Naive B cell (primary cell): ENCODE measurements around the gene ACAP3. TPM values are rescaled to one million over a fixed set of nuclear protein-coding genes. Genes with fewer than 3 reads are reported as not detected.

ENCODE experiments used
- ATAC-seq, 2 donors: fragments of 150-1000 bp; cut with Tn5 transposase; 2 replicates each; pipeline ENCODE4 v1.10.0; 2021; ENCODE audit warnings: low read depth in 2 of 2, mild to moderate bottlenecking in 2 of 2, moderate library complexity in 2 of 2
- DNase-seq: peaks from one replicate; pipeline ENCODE4 v3.0.0; 2022
- H3K27ac Mint-ChIP-seq, 6 donors: one replicate each; pipeline ENCODE4 v1.8.0; 2020 to 2022; ENCODE audit warnings: mild to moderate bottlenecking in 6 of 6, mixed read lengths in 6 of 6, moderate library complexity in 5 of 6, inconsistent platforms in 2 of 6
- H3K27me3 Mint-ChIP-seq, 3 donors: one replicate each; pipeline ENCODE4 v1.8.0; 2021 to 2022; ENCODE audit warnings: mixed read lengths in 3 of 3, mild to moderate bottlenecking in 1 of 3
- H3K36me3 Mint-ChIP-seq, 2 donors: one replicate each; pipeline ENCODE4 v1.8.0; 2020 to 2022; ENCODE audit warnings: mixed read lengths in 2 of 2, inconsistent platforms in 1 of 2, mild to moderate bottlenecking in 1 of 2
- H3K4me1 Mint-ChIP-seq, 3 donors: one replicate each; pipeline ENCODE4 v1.8.0; 2020 to 2022; ENCODE audit warnings: mixed read lengths in 3 of 3, inconsistent platforms in 1 of 3, mild to moderate bottlenecking in 1 of 3, moderate library complexity in 1 of 3
- H3K4me3 Mint-ChIP-seq, 8 donors: one replicate each; pipeline ENCODE4 v1.8.0; 2020 to 2022; ENCODE audit warnings: mild to moderate bottlenecking in 8 of 8, mixed read lengths in 8 of 8, moderate library complexity in 8 of 8, inconsistent platforms in 2 of 8
- H3K9me3 Mint-ChIP-seq, 7 donors: one replicate each; pipeline ENCODE4 v1.8.0; 2020 to 2022; ENCODE audit warnings: mixed read lengths in 7 of 7, mild to moderate bottlenecking in 5 of 7, inconsistent platforms in 2 of 7, moderate library complexity in 1 of 7
- polyA plus RNA-seq, 6 donors: library from polyadenylated mRNA; unstranded; fragments of 300-500 nt; fragmentation: Illumina TruSeq; gene quantifications; one replicate each; pipeline ENCODE4 v1.2.3, GENCODE V29; 2021; ENCODE audit warnings: low read depth in 6 of 6

Gene ACAP3
- polyA plus RNA-seq, 6 donors from 2014 or later: 1.9 to 7.2 (median 3.1) TPM

- DNase-seq: no peak
- H3K4me1 Mint-ChIP-seq: peaks cover 8 to 14% (median 14%) of the 10 kb centered on the region in 3 donors
- no peaks in the 10 kb centered on the region for H3K27me3 Mint-ChIP-seq
- H3K27ac Mint-ChIP-seq: peak overlapping the region in 1 of 6 donors; percentile 38
- peak overlapping the region in 3 of 8 donors; percentile 63 to 87 (median 72) for H3K4me3 Mint-ChIP-seq
- no peaks in the 10 kb centered on the region for H3K36me3 Mint-ChIP-seq
- H3K9me3 Mint-ChIP-seq: no peaks in the 10 kb centered on the region
- ATAC-seq: no peak
Observed at GRCh38 chr1:1311107-1312104, 3.7 kb upstream of the ACAP3 start.

- H3K27ac Mint-ChIP-seq: peak overlapping the region in 2 of 6 donors; percentile 49 to 65
- peaks cover 15 to 23% (median 21%) of the 10 kb centered on the region in 3 donors for H3K4me1 Mint-ChIP-seq
- ATAC-seq (no peak), DNase-seq (no peak)
- no peaks in the 10 kb centered on the region for H3K36me3 Mint-ChIP-seq
- H3K4me3 Mint-ChIP-seq: peak overlapping the region in 6 of 8 donors; percentile 24 to 87 (median 76)
- no peaks in the 10 kb centered on the region for H3K27me3 Mint-ChIP-seq
- H3K9me3 Mint-ChIP-seq: no peaks in the 10 kb centered on the region
Observed at GRCh38 chr1:1310476-1311053, 2.8 kb upstream of the ACAP3 start.

- Mint-ChIP-seq H3K9me3 (no peaks in the 10 kb centered on the region), H3K4me3 (peak overlapping the region in 7 of 8 donors; percentile 19 to 89 (median 70)), H3K27ac (no peak overlapping the region), H3K36me3 (no peaks in the 10 kb centered on the region), H3K4me1 (peaks cover 18 to 26% (median 20%) of the 10 kb centered on the region in 3 donors), H3K27me3 (no peaks in the 10 kb centered on the region)
- no peak for DNase-seq
- no peak for ATAC-seq
Observed at GRCh38 chr1:1310109-1310385, 2.3 kb upstream of the ACAP3 start.

- Mint-ChIP-seq H3K4me1 (peaks cover 18 to 28% (median 20%) of the 10 kb centered on the region in 3 donors), H3K36me3 (no peaks in the 10 kb centered on the region), H3K27ac (peak overlapping the region in 3 of 6 donors; percentile 42 to 79 (median 47)), H3K27me3 (no peaks in the 10 kb centered on the region), H3K4me3 (peak overlapping the region; percentile 34 to 89 (median 74)), H3K9me3 (no peaks in the 10 kb centered on the region)
- DNase-seq (no peak), ATAC-seq (no peak)
Observed at GRCh38 chr1:1309251-1310108, 1.8 kb upstream of the ACAP3 start.

GRCh38 chr1:1308756-1309250, 1.1 kb upstream of the ACAP3 start:
- H3K27ac Mint-ChIP-seq: peak overlapping the region; percentile 70 to 96 (median 86)
- no peaks in the 10 kb centered on the region for H3K27me3 Mint-ChIP-seq
- no peaks in the 10 kb centered on the region for H3K36me3 Mint-ChIP-seq
- ATAC-seq (no peak), DNase-seq (no peak)
- H3K4me3 Mint-ChIP-seq: peak overlapping the region; percentile 79 to 95 (median 86)
- peaks cover 19 to 30% (median 20%) of the 10 kb centered on the region in 3 donors for H3K4me1 Mint-ChIP-seq
- no peaks in the 10 kb centered on the region for H3K9me3 Mint-ChIP-seq

- H3K27me3 Mint-ChIP-seq: no peaks in the 10 kb centered on the region
- peak overlapping the region in 5 of 6 donors; percentile 81 to 94 (median 86) for H3K27ac Mint-ChIP-seq
- H3K9me3 Mint-ChIP-seq: no peaks in the 10 kb centered on the region
- ATAC-seq: no peak
- peaks cover 19 to 30% (median 20%) of the 10 kb centered on the region in 3 donors for H3K4me1 Mint-ChIP-seq
- H3K4me3 Mint-ChIP-seq: peak overlapping the region; percentile 79 to 93 (median 88)
- no peaks in the 10 kb centered on the region for H3K36me3 Mint-ChIP-seq
- no peak for DNase-seq
Observed at GRCh38 chr1:1307261-1307922, 338 bp downstream of the ACAP3 start.

- H3K9me3 Mint-ChIP-seq: no peaks in the 10 kb centered on the region
- peak overlapping the region; percentile 75 to 93 (median 88) for H3K4me3 Mint-ChIP-seq
- ATAC-seq: no peak
- H3K4me1 Mint-ChIP-seq: peaks cover 19 to 30% (median 20%) of the 10 kb centered on the region in 3 donors
- no peaks in the 10 kb centered on the region for H3K36me3 Mint-ChIP-seq
- no peak for DNase-seq
- peak overlapping the region; percentile 76 to 94 (median 84) for H3K27ac Mint-ChIP-seq
- H3K27me3 Mint-ChIP-seq: no peaks in the 10 kb centered on the region
Observed at GRCh38 chr1:1306661-1307260, 969 bp downstream of the ACAP3 start.

- H3K36me3 Mint-ChIP-seq: no peaks in the 10 kb centered on the region
- H3K9me3 Mint-ChIP-seq: no peaks in the 10 kb centered on the region
- peak overlapping the region; percentile 75 to 93 (median 88) for H3K4me3 Mint-ChIP-seq
- DNase-seq (no peak), ATAC-seq (no peak)
- H3K27me3 Mint-ChIP-seq: no peaks in the 10 kb centered on the region
- H3K4me1 Mint-ChIP-seq: peaks cover 19 to 30% (median 20%) of the 10 kb centered on the region in 3 donors
- peak overlapping the region; percentile 75 to 94 (median 80) for H3K27ac Mint-ChIP-seq
Observed at GRCh38 chr1:1306070-1306660, 1.6 kb downstream of the ACAP3 start.

- Mint-ChIP-seq H3K4me1 (peaks cover 19 to 30% (median 20%) of the 10 kb centered on the region in 3 donors), H3K36me3 (no peaks in the 10 kb centered on the region), H3K9me3 (no peaks in the 10 kb centered on the region), H3K4me3 (peak overlapping the region; percentile 75 to 93 (median 88)), H3K27me3 (no peaks in the 10 kb centered on the region), H3K27ac (peak overlapping the region; percentile 42 to 83 (median 70))
- DNase-seq (peak; percentile 65), ATAC-seq (peak; percentile 30 to 43)
Observed at GRCh38 chr1:1305300-1306069, 2.2 kb downstream of the ACAP3 start.

GRCh38 chr1:1304331-1305299, 3.1 kb downstream of the ACAP3 start:
- Mint-ChIP-seq H3K27me3 (no peaks in the 10 kb centered on the region), H3K27ac (peak overlapping the region in 1 of 6 donors; percentile 66), H3K4me3 (peak overlapping the region in 7 of 8 donors; percentile 20 to 92 (median 84)), H3K4me1 (peaks cover 19 to 30% (median 20%) of the 10 kb centered on the region in 3 donors), H3K9me3 (no peaks in the 10 kb centered on the region), H3K36me3 (no peaks in the 10 kb centered on the region)
- DNase-seq (no peak), ATAC-seq (no peak)
